ENCODE measurements around the gene IVL. TPM values are rescaled to one million over a fixed set of nuclear protein-coding genes. Genes with fewer than 3 reads are reported as not detected.

Gene IVL
- polyA plus RNA-seq, 1 experiment = not detected

- H3K9me3 ChIP-seq (ENCODE audit: control insufficient read depth, insufficient read depth, low read length) = no peaks in the 10 kb centered on the region
- DNase-seq (ENCODE audit: low read depth, low spot score) = no peak
- ChIA-PET CTCF (interaction anchor here (1.3 kb wide), 1 partner anchor 76 kb away, joined by 3 read pairs; no protein-coding TSS in a partner anchor), POLR2A (no interaction called here)
- H3K27me3 ChIP-seq (ENCODE audit: control insufficient read depth, insufficient read depth, low read length) = no peaks in the 10 kb centered on the region
- no peak overlapping the region for H3K27ac ChIP-seq (ENCODE audit: low read depth, low read length)
- TF ChIP-seq, protein P1, sequence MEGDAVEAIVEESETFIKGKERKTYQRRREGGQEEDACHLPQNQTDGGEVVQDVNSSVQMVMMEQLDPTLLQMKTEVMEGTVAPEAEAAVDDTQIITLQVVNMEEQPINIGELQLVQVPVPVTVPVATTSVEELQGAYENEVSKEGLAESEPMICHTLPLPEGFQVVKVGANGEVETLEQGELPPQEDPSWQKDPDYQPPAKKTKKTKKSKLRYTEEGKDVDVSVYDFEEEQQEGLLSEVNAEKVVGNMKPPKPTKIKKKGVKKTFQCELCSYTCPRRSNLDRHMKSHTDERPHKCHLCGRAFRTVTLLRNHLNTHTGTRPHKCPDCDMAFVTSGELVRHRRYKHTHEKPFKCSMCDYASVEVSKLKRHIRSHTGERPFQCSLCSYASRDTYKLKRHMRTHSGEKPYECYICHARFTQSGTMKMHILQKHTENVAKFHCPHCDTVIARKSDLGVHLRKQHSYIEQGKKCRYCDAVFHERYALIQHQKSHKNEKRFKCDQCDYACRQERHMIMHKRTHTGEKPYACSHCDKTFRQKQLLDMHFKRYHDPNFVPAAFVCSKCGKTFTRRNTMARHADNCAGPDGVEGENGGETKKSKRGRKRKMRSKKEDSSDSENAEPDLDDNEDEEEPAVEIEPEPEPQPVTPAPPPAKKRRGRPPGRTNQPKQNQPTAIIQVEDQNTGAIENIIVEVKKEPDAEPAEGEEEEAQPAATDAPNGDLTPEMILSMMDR (IDR thresholded peaks at IDR 0.05; ENCODE audit: low read depth, low read length) = no peak
- no peak overlapping the region for H3K4me3 ChIP-seq (ENCODE audit: low read depth, low read length)
These were observed 34.9 kb upstream of the IVL start for GRCh38 chr1:152873495-152873894.

DNA sequence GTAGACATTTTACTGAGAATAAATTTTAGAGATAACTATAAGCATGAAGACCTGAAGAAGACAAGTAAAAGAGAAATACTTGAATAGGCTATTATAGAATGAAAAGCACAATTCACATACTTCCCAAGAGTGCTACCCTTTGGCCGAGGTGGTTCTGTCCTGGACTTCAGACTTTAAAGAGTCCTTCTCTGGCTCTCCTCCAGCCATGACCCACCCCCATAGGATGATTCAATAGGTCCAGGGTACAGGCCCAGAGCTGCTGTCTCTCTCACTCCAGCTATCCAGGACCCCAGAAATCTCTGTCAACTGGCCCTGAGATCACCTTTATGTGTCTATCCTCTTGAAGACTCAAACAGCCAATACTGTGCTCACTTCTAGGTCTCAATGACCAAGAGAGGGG lies 31.5 kb upstream of the IVL start:
- DNase-seq (ENCODE audit: low read depth, low spot score) = no peak
- Histone ChIP-seq H3K27ac (ENCODE audit: low read depth, low read length) (no peak overlapping the region), H3K9me3 (ENCODE audit: control insufficient read depth, insufficient read depth, low read length) (no peaks in the 10 kb centered on the region), H3K4me3 (ENCODE audit: low read depth, low read length) (no peak overlapping the region), H3K27me3 (ENCODE audit: control insufficient read depth, insufficient read depth, low read length) (no peaks in the 10 kb centered on the region)
- ChIA-PET POLR2A (no interaction called here), CTCF (no interaction called here)
- TF ChIP-seq, protein P1 (IDR thresholded peaks at IDR 0.05; ENCODE audit: low read depth, low read length) = no peak

GRCh38 chr1:152878042-152878441 lies 30.3 kb upstream of the IVL start, which contains the start of gene SMCP:
TSS of gene SMCP (plus strand) at chr1:152878322. CDS start at chr1:152884423, 6,101 bp downstream.
- Histone ChIP-seq H3K27me3 (ENCODE audit: control insufficient read depth, insufficient read depth, low read length) (no peaks in the 10 kb centered on the region), H3K9me3 (ENCODE audit: control insufficient read depth, insufficient read depth, low read length) (0 out of 2 replicates have a peak, but pooled peaks cover 3% of the 10 kb centered on the region), H3K4me3 (ENCODE audit: low read depth, low read length) (no peak within 1 kb of the TSS), H3K27ac (ENCODE audit: low read depth, low read length) (no peak within 1 kb of the TSS)
- DNase-seq (ENCODE audit: low read depth, low spot score) = no peak
- TF ChIP-seq, protein P1 (IDR thresholded peaks at IDR 0.05; ENCODE audit: low read depth, low read length) = no peak
- ChIA-PET CTCF (no interaction called here), POLR2A (no interaction called here)

DNA sequence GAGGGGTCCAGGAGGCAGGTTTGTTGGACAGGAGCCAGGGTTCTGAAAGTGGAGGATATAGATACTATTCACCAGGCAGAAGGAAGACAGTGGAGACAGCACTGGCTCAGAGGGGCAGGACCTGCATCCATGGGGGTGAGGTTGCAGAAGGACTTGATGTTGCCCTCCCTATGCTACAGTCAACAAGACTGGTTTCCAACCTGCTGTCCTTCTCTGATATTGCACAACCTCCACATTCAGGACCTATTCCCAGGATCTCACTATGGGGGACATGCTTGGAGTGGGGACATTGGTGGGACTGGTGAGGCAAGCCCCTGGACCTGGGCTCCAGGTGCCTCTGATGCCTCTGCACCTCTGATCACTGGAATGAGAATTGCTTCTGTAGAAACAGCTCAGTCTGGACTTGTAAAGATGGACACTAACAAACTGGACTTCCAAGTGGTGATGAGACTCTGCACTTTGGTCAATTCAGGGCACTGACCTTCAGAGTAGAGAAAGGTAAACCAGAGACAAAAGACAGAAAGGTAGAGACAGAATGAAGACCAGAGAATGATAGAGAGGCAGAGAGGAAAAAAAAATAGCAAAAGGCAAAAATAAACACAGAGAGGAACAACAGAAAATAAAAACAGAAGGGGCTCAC lies 28.7 kb upstream of the IVL start:
- DNase-seq (ENCODE audit: low read depth, low spot score) = no peak
- TF ChIP-seq, protein P1 (IDR thresholded peaks at IDR 0.05; ENCODE audit: low read depth, low read length) = no peak
- Histone ChIP-seq H3K4me3 (ENCODE audit: low read depth, low read length) (no peak overlapping the region), H3K27ac (ENCODE audit: low read depth, low read length) (no peak overlapping the region), H3K9me3 (ENCODE audit: control insufficient read depth, insufficient read depth, low read length) (0 out of 2 replicates have a peak, but pooled peaks cover 3% of the 10 kb centered on the region), H3K27me3 (ENCODE audit: control insufficient read depth, insufficient read depth, low read length) (no peaks in the 10 kb centered on the region)
- ChIA-PET CTCF (no interaction called here), POLR2A (no interaction called here)

GRCh38 chr1:152880316-152880715 lies 28.0 kb upstream of the IVL start:
- 0 out of 2 replicates have a peak, but pooled peaks cover 3% of the 10 kb centered on the region for H3K9me3 ChIP-seq (ENCODE audit: control insufficient read depth, insufficient read depth, low read length)
- ChIA-PET CTCF (no interaction called here), POLR2A (no interaction called here)
- H3K27me3 ChIP-seq (ENCODE audit: control insufficient read depth, insufficient read depth, low read length) = no peaks in the 10 kb centered on the region
- TF ChIP-seq, protein P1 (IDR thresholded peaks at IDR 0.05; ENCODE audit: low read depth, low read length) = no peak
- no peak overlapping the region for H3K4me3 ChIP-seq (ENCODE audit: low read depth, low read length)
- no peak overlapping the region for H3K27ac ChIP-seq (ENCODE audit: low read depth, low read length)
- no peak for DNase-seq (ENCODE audit: low read depth, low spot score)
